ENCODE results near the gene CEP104. TPM values are rescaled to one million over a fixed set of nuclear protein-coding genes. Genes with fewer than 3 reads are reported as not detected.
"Not testable (repeated sequence)": the region's sequence is repeated elsewhere in the genome, so short reads cannot be mapped to it uniquely, and the experiment has no call there.

The CEP104 gene
- polyA plus RNA-seq, 3 donors = 8.3 to 25.1 (median 13.0) TPM

DNA sequence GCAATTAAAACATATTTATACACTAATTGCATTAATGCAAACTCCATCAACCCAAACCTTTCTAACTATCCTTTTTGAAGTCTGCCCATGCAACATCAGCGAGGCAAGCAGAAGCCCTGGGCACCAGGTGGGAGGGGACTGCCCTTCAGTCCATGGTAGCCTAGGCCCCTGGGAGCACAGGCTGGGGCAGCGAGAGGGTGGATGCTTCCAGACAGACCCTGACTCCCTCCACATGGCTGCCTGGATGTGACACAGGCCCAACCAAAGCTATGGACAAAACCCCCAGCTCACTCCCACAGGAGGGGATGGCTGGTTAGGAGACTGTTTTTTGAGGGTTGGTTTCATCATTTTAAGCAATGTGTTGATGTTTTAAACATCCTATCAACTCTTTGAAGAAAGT lies 42.9 kb downstream of the CEP104 start:
- H2AFZ ChIP-seq (ENCODE audit: insufficient read depth, low read depth, low read length, poor library complexity, severe bottlenecking) = no peak overlapping the region
- H3K36me3 ChIP-seq (replicated peaks in 1 of 2; ENCODE audit: control insufficient read depth in 1 of 2, insufficient read depth in 2 of 2, low read length in 2 of 2) = peaks cover 9 to 31% of the 10 kb centered on the region in 2 donors
- H3K9ac ChIP-seq (ENCODE audit: insufficient read depth, low read length, poor library complexity, severe bottlenecking) = no peak overlapping the region
- no peaks in the 10 kb centered on the region for H4K20me1 ChIP-seq (ENCODE audit: insufficient read depth, low read length)
- no peaks in the 10 kb centered on the region for H3K4me1 ChIP-seq (ENCODE audit: control insufficient read depth in 1 of 2, insufficient read depth in 2 of 2, low read length in 2 of 2)
- H3K4me3 ChIP-seq (replicated peaks in 1 of 3; ENCODE audit: low read depth in 2 of 3, low read length in 3 of 3) = no peak overlapping the region
- Mint-ChIP-seq H3K27ac (no peak overlapping the region), H3K27me3 (ENCODE audit: low read depth in 3 of 3) (peaks cover 0 to 5% (median 5%) of the 10 kb centered on the region in 3 donors), H3K9me3 (peaks cover 0 to under 1% (median 0%) of the 10 kb centered on the region in 7 donors), H3K4me3 (no peak overlapping the region), H3K36me3 (peaks cover 21 to 24% of the 10 kb centered on the region in 2 donors), H3K4me1 (peaks cover 6% of the 10 kb centered on the region)
- no peak overlapping the region for H3K4me2 ChIP-seq (replicated peaks; ENCODE audit: extremely low read depth, low read length, poor library complexity, severe bottlenecking)
- H3K9me3 ChIP-seq (replicated peaks in 1 of 2; ENCODE audit: control insufficient read depth in 1 of 2, insufficient read depth in 1 of 2, low read length in 2 of 2) = no peaks in the 10 kb centered on the region
- H3K79me2 ChIP-seq (ENCODE audit: insufficient read depth, low read length) = no peaks in the 10 kb centered on the region
- H3K27ac ChIP-seq (ENCODE audit: low read depth in 1 of 2, low read length in 2 of 2) = no peak overlapping the region
- no peak for DNase-seq
- intact Hi-C loops (cut with micrococcal nuclease) = no loop called here
- no peak for TF ChIP-seq CTCF (IDR thresholded peaks at IDR 0.05)
- no peaks in the 10 kb centered on the region for H3K27me3 ChIP-seq (ENCODE audit: control insufficient read depth in 2 of 2, insufficient read depth in 2 of 2, low read length in 2 of 2)
- 100% methylated on average over 1 of the region's 2 CpGs for WGBS (ENCODE audit: insufficient coverage)

- Histone ChIP-seq H3K9me3 (replicated peaks in 1 of 2; ENCODE audit: control insufficient read depth in 1 of 2, insufficient read depth in 1 of 2, low read length in 2 of 2) (peaks cover 0 to 8% of the 10 kb centered on the region in 2 donors), H3K36me3 (replicated peaks in 1 of 2; ENCODE audit: control insufficient read depth in 1 of 2, insufficient read depth in 2 of 2, low read length in 2 of 2) (peaks cover 9 to 24% of the 10 kb centered on the region in 2 donors), H3K27me3 (ENCODE audit: control insufficient read depth in 2 of 2, insufficient read depth in 2 of 2, low read length in 2 of 2) (no peaks in the 10 kb centered on the region), H3K27ac (ENCODE audit: low read depth in 1 of 2, low read length in 2 of 2) (no peak overlapping the region), H2AFZ (ENCODE audit: insufficient read depth, low read depth, low read length, poor library complexity, severe bottlenecking) (no peak overlapping the region), H3K9ac (ENCODE audit: insufficient read depth, low read length, poor library complexity, severe bottlenecking) (no peak overlapping the region), H3K4me1 (ENCODE audit: control insufficient read depth in 1 of 2, insufficient read depth in 2 of 2, low read length in 2 of 2) (no peaks in the 10 kb centered on the region), H3K4me3 (replicated peaks in 1 of 3; ENCODE audit: low read depth in 2 of 3, low read length in 3 of 3) (no peak overlapping the region), H3K79me2 (ENCODE audit: insufficient read depth, low read length) (no peaks in the 10 kb centered on the region), H4K20me1 (ENCODE audit: insufficient read depth, low read length) (no peaks in the 10 kb centered on the region), H3K4me2 (replicated peaks; ENCODE audit: extremely low read depth, low read length, poor library complexity, severe bottlenecking) (no peak overlapping the region)
- Mint-ChIP-seq H3K27ac (no peak overlapping the region), H3K27me3 (ENCODE audit: low read depth in 3 of 3) (peaks cover 0 to 6% (median 2%) of the 10 kb centered on the region in 3 donors), H3K4me3 (no peak overlapping the region), H3K9me3 (peaks cover 2 to 14% (median 11%) of the 10 kb centered on the region in 7 donors), H3K4me1 (peaks cover 6% of the 10 kb centered on the region), H3K36me3 (peaks cover 19% of the 10 kb centered on the region in 2 donors)
- TF ChIP-seq CTCF (IDR thresholded peaks at IDR 0.05) = no peak
- DNase-seq = no peak
- intact Hi-C loops (cut with micrococcal nuclease) = no loop called here
- 100% methylated on average over 1 of the region's 2 CpGs for WGBS (ENCODE audit: insufficient coverage)
Observed at GRCh38 chr1:3811595-3811911, 45.5 kb downstream of the CEP104 start.

DNA sequence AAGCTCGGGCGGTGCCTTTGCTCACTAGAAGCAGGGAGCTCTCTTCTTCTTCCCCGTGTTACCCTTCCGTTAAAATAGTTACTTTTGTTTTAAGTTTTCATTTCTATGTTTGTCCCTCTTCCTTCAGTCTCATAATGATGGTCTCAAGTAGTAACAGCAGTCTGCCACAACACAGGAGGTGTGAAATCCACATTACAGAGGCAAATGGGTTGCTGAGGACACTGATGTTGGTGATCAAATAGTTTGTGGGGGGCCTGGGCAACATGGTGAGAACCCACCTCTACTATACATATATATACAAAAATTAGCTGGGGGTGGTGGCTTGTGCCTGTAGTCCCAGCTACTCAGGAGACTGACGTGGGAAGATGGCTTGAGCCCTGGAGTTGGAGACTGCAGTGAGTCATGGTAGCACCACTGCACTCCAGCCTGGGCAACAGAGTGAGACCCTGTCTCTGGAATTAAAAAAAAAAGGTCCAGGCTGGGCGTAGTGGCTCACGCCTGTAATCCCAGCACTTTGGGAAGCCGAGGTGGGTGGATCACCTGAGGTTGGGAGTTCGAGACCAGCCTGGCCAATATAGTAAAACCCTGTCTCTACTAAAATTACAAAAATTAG lies 46.8 kb downstream of the CEP104 start:
- H3K9me3 ChIP-seq (replicated peaks in 1 of 2; ENCODE audit: control insufficient read depth in 1 of 2, insufficient read depth in 1 of 2, low read length in 2 of 2); H3K4me2 ChIP-seq (replicated peaks; ENCODE audit: extremely low read depth, low read length, poor library complexity, severe bottlenecking); DNase-seq; H3K27me3 Mint-ChIP-seq (ENCODE audit: low read depth in 3 of 3); H3K4me1 Mint-ChIP-seq; H3K79me2 ChIP-seq (ENCODE audit: insufficient read depth, low read length); intact Hi-C loops (cut with micrococcal nuclease); H3K4me3 ChIP-seq (replicated peaks in 1 of 3; ENCODE audit: low read depth in 2 of 3, low read length in 3 of 3); H3K9ac ChIP-seq (ENCODE audit: insufficient read depth, low read length, poor library complexity, severe bottlenecking); H2AFZ ChIP-seq (ENCODE audit: insufficient read depth, low read depth, low read length, poor library complexity, severe bottlenecking); H3K4me3 Mint-ChIP-seq; H3K4me1 ChIP-seq (ENCODE audit: control insufficient read depth in 1 of 2, insufficient read depth in 2 of 2, low read length in 2 of 2); H3K27ac Mint-ChIP-seq; H3K27ac ChIP-seq (ENCODE audit: low read depth in 1 of 2, low read length in 2 of 2); H4K20me1 ChIP-seq (ENCODE audit: insufficient read depth, low read length); H3K27me3 ChIP-seq (ENCODE audit: control insufficient read depth in 2 of 2, insufficient read depth in 2 of 2, low read length in 2 of 2): not testable (repeated sequence)
- peaks cover 8 to 14% of the 10 kb centered on the region in 2 donors for H3K36me3 ChIP-seq (replicated peaks in 1 of 2; ENCODE audit: control insufficient read depth in 1 of 2, insufficient read depth in 2 of 2, low read length in 2 of 2)
- Mint-ChIP-seq H3K36me3 (peaks cover 11% of the 10 kb centered on the region in 2 donors), H3K9me3 (peaks cover 3 to 20% (median 16%) of the 10 kb centered on the region in 7 donors)
- WGBS (ENCODE audit: insufficient coverage) = 79% methylated on average over 1 of the region's 9 CpGs
